ENCODE results near the gene SCN7A.

The SCN7A gene

GRCh38 chr2:166494140-166494624, at the start of gene SCN7A:
TSS of gene SCN7A (minus strand) at chr2:166494249. CDS start at chr2:166477696, 16,553 bp downstream.
- no peak for TF ChIP-seq CTCF (IDR thresholded peaks at IDR 0.05; ENCODE audit: control insufficient read depth, extremely low read depth, insufficient read depth)
- no peak within 1 kb of the TSS for H3K4me3 ChIP-seq (ENCODE audit: low read depth, low read length)
- DNase-seq (ENCODE audit: low read depth): no peak

DNA sequence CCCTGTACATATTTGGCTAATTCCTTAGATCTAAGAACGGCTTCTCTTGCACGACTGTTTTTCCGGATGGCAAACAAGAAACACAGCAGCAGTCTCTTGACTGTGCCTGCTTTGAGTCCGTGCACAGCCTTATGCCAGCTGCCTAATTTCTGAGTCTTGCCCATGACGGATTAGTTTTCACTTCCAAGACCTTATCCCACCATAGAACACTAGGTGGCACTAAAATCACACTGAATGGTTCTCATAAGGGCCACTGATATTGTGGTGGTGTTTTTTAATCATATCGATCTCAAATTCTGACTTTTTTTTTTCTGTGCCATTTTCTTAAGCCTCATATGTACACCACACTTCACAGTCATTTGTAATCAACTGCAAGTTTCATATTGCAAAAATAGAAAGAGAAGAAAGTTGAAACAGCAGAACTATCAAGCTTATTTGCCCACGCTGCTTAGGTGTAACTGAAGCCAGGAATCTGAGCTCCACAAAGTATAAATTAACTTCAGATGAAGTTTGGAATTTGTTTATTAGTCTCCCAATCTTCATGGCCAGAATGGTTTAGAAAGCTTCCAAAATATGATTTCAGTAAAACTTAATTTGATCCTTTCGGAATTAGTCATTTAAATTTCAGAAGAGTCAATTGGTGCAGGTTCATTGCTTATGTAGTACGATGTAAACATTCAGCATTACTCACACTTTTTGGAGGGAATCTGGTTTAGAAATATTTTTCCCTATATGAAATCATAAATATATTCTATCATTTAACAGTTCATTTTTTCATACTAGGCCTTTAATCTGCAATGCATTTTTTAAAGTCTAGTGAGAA, 45.5 kb upstream of the SCN7A start:
- H3K4me3 ChIP-seq (ENCODE audit: low read depth, low read length): no peak overlapping the region
- TF ChIP-seq CTCF (IDR thresholded peaks at IDR 0.05; ENCODE audit: control insufficient read depth, extremely low read depth, insufficient read depth): peak; percentile 69
- peak; percentile 14 for DNase-seq (ENCODE audit: low read depth)

- no peak for DNase-seq (ENCODE audit: low read depth)
- H3K4me3 ChIP-seq (ENCODE audit: low read depth, low read length): no peak overlapping the region
- TF ChIP-seq CTCF (IDR thresholded peaks at IDR 0.05; ENCODE audit: control insufficient read depth, extremely low read depth, insufficient read depth): no peak
Observed at GRCh38 chr2:166536111-166536510, 42.1 kb upstream of the SCN7A start.

- TF ChIP-seq CTCF (IDR thresholded peaks at IDR 0.05; ENCODE audit: control insufficient read depth, extremely low read depth, insufficient read depth): no peak
- no peak for DNase-seq (ENCODE audit: low read depth)
Observed at GRCh38 chr2:166521155-166521554, 27.1 kb upstream of the SCN7A start.

GRCh38 chr2:166520604-166521003, 26.6 kb upstream of the SCN7A start:
- no peak for TF ChIP-seq CTCF (IDR thresholded peaks at IDR 0.05; ENCODE audit: control insufficient read depth, extremely low read depth, insufficient read depth)
- no peak for DNase-seq (ENCODE audit: low read depth)

More at GRCh38 chr2:166521155-166521554, 27.1 kb upstream of the SCN7A start:
- no peak overlapping the region for H3K4me3 ChIP-seq (ENCODE audit: low read depth, low read length)

GRCh38 chr2:166519391-166519962, 25.4 kb upstream of the SCN7A start:
- DNase-seq (ENCODE audit: low read depth): no peak
- TF ChIP-seq CTCF (IDR thresholded peaks at IDR 0.05; ENCODE audit: control insufficient read depth, extremely low read depth, insufficient read depth): no peak

More at GRCh38 chr2:166520604-166521003, 26.6 kb upstream of the SCN7A start:
- no peak overlapping the region for H3K4me3 ChIP-seq (ENCODE audit: low read depth, low read length)

More at GRCh38 chr2:166519391-166519962, 25.4 kb upstream of the SCN7A start:
- H3K4me3 ChIP-seq (ENCODE audit: low read depth, low read length): no peak overlapping the region
